GM12872 (cell line): ENCODE data around the gene GARNL3.

Experiments used
- TF ChIP-seq, protein P1 (sequence below): IDR thresholded peaks from 3 replicates; pipeline ENCODE4 v1.5.1; 2011; ENCODE audit warnings: low read depth, mild to moderate bottlenecking, low read length, moderate library complexity; ENCODE audit not compliant: insufficient read depth

The GARNL3 gene

DNA sequence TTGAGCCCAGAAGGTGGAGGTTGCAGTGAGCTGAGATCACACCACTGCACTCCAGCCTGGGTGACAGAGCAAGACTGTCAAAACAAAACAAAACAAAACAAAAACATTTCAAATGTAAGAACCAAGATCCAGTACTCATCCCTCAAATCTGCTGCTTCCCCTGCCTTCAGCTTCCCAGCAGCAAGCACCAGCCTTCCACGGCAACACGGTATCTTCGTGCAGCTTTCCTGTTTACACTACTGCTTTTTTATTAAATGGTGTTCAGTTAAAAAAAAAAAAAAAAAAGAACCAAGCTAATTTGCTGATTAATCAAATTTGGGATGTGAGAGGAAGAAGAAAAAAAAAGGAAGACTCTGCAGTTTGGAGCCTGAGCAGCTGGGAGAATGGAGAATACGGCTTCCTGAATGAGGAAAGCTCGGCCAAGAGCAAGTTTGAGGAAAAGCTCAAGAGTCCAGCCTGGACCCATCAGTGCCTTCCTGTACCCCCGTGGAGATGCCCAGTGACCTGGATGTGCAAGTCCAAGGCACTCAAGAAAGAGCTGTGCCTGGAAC is 104.4 kb downstream of the GARNL3 start:
- TF ChIP-seq, protein P1, sequence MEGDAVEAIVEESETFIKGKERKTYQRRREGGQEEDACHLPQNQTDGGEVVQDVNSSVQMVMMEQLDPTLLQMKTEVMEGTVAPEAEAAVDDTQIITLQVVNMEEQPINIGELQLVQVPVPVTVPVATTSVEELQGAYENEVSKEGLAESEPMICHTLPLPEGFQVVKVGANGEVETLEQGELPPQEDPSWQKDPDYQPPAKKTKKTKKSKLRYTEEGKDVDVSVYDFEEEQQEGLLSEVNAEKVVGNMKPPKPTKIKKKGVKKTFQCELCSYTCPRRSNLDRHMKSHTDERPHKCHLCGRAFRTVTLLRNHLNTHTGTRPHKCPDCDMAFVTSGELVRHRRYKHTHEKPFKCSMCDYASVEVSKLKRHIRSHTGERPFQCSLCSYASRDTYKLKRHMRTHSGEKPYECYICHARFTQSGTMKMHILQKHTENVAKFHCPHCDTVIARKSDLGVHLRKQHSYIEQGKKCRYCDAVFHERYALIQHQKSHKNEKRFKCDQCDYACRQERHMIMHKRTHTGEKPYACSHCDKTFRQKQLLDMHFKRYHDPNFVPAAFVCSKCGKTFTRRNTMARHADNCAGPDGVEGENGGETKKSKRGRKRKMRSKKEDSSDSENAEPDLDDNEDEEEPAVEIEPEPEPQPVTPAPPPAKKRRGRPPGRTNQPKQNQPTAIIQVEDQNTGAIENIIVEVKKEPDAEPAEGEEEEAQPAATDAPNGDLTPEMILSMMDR: no peak

DNA sequence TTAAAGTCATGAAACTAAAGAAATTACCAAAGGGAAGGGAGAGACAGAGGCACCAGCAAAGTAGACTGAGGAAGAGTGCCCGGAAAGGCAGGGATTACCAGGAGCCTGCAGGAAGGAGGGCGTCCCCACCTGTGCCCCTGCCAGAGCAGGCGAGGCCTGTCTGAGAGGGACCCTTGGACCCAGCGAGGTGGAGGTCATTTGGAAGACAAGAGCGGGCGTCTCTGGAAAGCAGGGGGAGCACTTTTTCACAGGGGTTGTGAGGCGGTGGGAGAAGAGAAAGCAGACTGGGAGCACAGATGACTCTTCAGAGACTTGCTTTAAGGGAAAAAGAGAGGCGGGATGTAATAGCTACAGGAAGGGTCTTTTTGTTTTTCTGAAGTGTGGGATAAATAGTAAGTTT is 104.9 kb downstream of the GARNL3 start:
- TF ChIP-seq, protein P1: no peak

DNA sequence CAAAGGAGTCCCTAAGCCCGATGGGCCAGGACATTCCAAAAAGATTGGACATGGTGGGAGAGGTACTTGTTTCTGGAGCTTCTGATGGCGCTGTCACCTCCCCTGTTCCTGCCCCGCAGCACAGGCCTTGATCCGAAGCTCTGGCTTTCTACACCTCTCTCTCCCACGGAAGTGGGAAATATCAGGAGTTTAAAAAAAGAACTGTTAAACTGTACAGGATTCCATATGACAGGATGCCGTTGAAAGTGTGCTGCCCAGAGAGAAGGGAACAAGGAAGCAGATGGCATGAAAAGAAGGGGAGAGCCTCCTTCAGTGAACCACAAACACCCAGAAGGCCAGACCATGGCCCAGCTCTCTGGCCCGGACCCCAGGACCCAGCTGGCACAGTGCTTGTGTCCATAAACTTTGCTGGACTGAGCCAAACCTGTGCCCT is 105.6 kb downstream of the GARNL3 start:
- TF ChIP-seq, protein P1: no peak

DNA sequence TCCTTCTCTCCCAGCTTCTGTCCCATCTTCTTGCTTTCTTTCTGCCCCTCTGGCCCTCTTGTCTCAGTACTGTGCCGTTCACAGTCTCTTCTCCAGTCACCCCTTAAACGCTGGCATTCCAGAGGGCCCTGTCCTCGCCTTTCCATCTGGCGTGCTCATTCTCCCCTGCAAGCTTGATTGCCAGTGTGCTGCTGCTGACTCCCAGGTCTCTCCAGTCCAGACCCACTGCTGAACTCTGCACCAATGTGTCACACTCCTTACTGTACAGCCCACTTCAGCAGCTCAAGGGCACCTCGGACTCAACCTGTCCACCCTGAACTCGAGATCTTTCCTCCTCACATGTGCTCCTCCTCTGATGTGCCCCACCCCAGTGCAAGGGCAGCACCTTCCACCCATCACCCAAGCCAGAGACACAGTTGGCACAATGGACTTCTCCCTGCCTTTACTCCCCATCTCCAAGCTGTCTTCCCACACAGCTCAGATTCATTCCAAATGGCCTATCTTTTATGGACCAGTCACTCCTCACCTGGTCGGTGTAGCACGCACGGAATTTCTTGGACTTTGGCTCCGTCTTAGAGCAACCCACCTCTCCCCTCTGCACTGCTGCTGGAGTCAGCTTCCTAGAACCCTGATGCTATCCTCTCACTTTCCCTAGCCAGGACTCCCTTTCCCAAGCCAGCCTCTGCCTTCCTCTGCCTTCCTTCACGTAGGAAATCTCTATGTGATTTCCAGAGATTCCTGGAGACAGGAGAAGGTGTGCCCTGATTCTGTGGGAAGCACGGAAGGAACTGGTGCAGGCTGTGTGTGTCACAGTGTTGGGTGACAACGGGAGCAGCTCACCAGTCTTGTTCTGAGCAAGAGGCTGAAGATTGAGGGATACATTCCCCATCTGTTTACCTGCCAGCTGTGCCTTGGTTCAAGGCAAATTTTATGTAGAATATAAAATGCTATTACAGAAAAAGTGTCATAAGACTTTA is 106.4 kb downstream of the GARNL3 start:
- TF ChIP-seq, protein P1: no peak

DNA sequence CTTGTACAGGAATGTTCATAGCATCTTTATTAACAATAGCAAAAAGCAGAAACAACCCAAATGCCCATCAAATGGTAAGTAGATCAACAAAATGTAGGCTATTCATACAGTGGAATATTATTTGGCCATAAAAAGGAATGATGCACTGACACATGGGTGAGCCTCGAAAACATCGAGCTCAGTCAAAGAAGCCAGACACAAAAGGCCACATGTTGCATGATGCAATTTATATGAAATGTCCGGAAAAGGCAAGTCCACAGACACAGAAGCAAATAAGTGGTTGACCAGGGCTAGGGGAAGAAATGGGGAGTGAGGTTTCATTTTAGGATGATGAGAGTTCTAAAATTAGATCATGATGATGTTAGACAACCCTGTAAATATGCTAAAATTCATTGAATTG is 115.9 kb downstream of the GARNL3 start:
- TF ChIP-seq, protein P1: no peak

DNA sequence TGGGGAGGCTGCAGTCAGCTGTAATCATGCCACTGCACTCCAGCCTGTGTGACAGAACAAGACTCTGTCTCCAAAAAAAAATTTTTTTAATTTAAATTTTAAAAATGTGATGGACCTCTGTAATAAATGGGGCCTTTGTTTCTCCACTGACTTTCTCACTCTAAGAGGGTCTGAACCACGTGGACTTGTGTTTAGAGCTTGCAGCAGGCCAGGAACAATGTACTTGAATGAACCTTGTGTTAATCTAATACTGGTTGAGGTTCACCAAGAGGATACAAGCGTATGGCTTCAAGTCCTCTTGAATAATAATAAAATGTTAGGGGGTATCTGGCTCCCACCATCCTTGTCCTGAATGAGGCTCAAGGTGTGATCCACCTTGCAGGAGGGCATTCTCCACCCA is 118.0 kb downstream of the GARNL3 start:
- TF ChIP-seq, protein P1: no peak

DNA sequence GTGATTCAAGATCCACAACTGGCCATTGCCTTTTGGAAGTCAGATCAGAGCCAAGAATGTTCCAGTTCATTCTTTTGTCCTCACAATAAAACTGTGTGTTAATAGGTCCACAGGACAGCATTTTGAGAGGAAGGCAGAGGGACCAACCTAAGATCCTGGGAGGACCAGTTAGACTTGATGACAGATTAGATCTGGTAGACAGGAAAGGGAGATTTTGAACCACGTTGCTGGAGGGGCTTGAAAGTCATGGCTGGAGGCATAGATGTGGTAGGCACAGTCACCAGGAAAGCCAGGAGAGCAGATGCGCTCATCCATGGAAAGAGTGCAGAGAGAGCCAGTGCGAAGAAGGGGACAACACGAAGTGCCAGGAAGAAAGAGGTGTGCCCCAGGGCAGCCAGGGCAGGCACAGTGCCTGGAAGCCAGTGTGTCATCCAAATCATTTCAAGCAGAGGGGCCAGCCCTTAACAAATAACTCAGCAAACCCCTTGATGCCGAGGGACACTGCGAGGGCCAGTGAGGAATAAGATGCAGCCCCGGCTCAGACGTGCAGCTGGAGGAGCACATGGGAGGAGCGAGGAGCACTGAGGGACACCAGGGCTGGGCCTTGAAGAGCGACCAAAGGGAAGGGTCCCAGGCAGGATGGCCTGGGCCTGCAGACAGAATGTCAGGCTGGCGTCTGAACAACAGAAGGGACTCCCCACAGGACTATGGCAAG is 119.6 kb downstream of the GARNL3 start:
- TF ChIP-seq, protein P1: no peak
